ENCODE data around the gene ITGA5. TPM values are rescaled to one million over a fixed set of nuclear protein-coding genes. Genes with fewer than 3 reads are reported as not detected.

Gene ITGA5
- total RNA-seq (2014; rRNA removed; shearing (Covaris generic)) (23.7 and 24.2 TPM in 2 replicates), polyA plus RNA-seq (2016; fragmentation: Nextera tagmentation; extraction: Ambion mirVana) (5.9 and 7.3 TPM in 2 replicates)
- long read RNA-seq, partial matches to known transcripts: 0 of 1 reads
- long read RNA-seq, other reads (novel, unspliced or antisense): 1 of 1 reads

DNA sequence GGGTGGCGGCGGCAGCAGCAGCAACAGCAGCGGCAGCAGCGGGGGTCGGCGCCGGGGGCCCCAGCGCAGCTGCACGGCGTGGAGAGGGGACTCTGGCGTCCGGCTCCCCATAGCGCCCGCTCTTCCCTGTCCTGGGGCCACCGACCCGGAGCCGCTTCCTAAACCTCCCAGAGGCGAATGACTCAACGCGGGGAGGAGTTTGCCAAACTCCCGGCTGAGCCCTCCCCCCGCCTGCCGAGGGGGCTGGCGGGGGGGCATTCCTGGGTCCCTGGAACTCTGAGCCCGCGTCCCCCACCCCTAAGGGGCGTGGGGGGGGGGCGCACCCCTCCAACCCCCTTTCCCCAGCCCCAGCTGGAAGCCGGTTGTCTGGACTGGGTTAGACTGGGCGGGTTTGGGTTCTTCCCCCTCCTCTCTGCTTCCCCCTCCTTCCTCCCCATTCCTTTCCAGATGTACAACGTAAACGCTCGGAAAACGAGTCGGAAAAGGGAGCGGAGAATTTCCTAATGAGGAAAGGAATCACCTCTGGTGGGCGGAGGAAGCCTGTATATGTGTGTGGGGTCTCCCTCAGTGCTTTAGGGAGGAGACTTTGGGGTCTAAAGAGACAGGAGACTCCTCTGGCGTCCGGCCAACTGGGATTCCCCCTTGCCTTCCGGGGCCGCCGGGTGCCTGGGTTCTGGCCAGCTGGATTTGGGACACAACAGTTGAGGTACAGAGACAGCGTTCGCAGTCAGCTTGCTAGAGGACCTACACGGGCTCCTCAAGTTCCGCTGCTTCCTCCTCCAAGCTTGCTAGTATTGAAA, at the start of gene ITGA5:
Gene ITGA5, minus strand, starts transcription at position 179 of the 800 bp plus-strand sequence. Its CDS starts 68 bp downstream, at position 111.
- Histone ChIP-seq H3K9me2 (ENCODE audit: insufficient read depth) (no peaks in the 10 kb centered on the region), H3K4me1 (ENCODE audit: insufficient read depth) (peaks cover 32% of the 10 kb centered on the region), H3K4me3 (peak within 1 kb of the TSS; percentile 96), H2AFZ (peak within 1 kb of the TSS; percentile 100), H3K79me2 (replicated peaks; ENCODE audit: insufficient read depth) (peaks cover 11% of the 10 kb centered on the region), H3K27me3 (ENCODE audit: insufficient read depth) (peaks cover 51% of the 10 kb centered on the region), H3K4me2 (peak within 1 kb of the TSS; percentile 98), H3F3A (replicated peaks; ENCODE audit: low read depth) (no peaks in the 10 kb centered on the region), H4K20me1 (replicated peaks; ENCODE audit: insufficient read depth) (0 out of 2 replicates have a peak, but pooled peaks cover 4% of the 10 kb centered on the region), H3K36me3 (ENCODE audit: insufficient read depth) (no peaks in the 10 kb centered on the region), H3K27ac (ENCODE audit: low read depth) (no peak within 1 kb of the TSS)
- DNase-seq (ENCODE audit: low spot score): peak; percentile 73
- Mint-ChIP-seq H3K4me3 (peak within 1 kb of the TSS; percentile 89), H3K9me3 (no peaks in the 10 kb centered on the region), H3K27ac (no peak within 1 kb of the TSS), H3K4me1 (peaks cover 42% of the 10 kb centered on the region), H3K27me3 (ENCODE audit: insufficient read depth, low read depth, poor library complexity) (peaks cover 58% of the 10 kb centered on the region), H3K36me3 (ENCODE audit: low read depth) (no peaks in the 10 kb centered on the region)
- TF ChIP-seq POLR2AphosphoS5 (IDR thresholded peaks at IDR 0.05; ENCODE audit: low read depth) (peak; percentile 47; the same call in 1 of the 2 replicates), ZNF331 (CRISPR knock-in tag; IDR thresholded peaks at IDR 0.05; ENCODE audit: low read depth) (no peak)
- ATAC-seq: peak; percentile 70

DNA sequence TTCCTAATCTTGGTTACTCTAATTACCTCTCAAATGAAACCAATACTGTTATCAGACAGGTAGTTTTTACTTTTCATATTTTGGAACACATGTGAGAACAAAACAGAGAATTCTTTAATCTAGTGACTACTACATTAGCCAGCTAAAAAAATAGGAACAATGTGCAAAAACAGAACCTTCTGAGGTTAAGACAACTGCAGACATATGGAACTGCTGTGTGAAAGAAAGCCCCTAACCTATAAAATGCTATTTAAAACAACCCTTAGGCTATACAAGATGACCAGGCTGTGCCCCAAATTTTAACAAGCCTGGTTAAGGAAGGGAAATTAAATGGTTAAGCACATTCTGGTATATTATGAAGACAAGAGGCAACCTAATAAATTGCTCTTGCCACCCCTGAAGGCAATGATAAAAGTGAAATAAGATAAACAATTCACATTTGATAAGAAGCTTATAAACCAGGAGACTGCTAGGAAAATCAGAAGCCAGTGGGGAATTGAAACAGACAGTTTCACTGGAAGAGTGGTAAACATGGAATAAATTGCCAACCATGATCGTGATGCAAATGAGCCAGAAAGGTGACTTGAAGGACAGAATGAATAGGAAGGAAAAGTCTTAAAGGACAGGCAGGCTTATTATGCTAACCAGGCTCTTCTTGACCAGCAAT, 46.9 kb upstream of the ITGA5 start:
- Histone ChIP-seq H3K36me3 (ENCODE audit: insufficient read depth) (no peaks in the 10 kb centered on the region), H3F3A (replicated peaks; ENCODE audit: low read depth) (no peaks in the 10 kb centered on the region)
- TF ChIP-seq, protein P1, sequence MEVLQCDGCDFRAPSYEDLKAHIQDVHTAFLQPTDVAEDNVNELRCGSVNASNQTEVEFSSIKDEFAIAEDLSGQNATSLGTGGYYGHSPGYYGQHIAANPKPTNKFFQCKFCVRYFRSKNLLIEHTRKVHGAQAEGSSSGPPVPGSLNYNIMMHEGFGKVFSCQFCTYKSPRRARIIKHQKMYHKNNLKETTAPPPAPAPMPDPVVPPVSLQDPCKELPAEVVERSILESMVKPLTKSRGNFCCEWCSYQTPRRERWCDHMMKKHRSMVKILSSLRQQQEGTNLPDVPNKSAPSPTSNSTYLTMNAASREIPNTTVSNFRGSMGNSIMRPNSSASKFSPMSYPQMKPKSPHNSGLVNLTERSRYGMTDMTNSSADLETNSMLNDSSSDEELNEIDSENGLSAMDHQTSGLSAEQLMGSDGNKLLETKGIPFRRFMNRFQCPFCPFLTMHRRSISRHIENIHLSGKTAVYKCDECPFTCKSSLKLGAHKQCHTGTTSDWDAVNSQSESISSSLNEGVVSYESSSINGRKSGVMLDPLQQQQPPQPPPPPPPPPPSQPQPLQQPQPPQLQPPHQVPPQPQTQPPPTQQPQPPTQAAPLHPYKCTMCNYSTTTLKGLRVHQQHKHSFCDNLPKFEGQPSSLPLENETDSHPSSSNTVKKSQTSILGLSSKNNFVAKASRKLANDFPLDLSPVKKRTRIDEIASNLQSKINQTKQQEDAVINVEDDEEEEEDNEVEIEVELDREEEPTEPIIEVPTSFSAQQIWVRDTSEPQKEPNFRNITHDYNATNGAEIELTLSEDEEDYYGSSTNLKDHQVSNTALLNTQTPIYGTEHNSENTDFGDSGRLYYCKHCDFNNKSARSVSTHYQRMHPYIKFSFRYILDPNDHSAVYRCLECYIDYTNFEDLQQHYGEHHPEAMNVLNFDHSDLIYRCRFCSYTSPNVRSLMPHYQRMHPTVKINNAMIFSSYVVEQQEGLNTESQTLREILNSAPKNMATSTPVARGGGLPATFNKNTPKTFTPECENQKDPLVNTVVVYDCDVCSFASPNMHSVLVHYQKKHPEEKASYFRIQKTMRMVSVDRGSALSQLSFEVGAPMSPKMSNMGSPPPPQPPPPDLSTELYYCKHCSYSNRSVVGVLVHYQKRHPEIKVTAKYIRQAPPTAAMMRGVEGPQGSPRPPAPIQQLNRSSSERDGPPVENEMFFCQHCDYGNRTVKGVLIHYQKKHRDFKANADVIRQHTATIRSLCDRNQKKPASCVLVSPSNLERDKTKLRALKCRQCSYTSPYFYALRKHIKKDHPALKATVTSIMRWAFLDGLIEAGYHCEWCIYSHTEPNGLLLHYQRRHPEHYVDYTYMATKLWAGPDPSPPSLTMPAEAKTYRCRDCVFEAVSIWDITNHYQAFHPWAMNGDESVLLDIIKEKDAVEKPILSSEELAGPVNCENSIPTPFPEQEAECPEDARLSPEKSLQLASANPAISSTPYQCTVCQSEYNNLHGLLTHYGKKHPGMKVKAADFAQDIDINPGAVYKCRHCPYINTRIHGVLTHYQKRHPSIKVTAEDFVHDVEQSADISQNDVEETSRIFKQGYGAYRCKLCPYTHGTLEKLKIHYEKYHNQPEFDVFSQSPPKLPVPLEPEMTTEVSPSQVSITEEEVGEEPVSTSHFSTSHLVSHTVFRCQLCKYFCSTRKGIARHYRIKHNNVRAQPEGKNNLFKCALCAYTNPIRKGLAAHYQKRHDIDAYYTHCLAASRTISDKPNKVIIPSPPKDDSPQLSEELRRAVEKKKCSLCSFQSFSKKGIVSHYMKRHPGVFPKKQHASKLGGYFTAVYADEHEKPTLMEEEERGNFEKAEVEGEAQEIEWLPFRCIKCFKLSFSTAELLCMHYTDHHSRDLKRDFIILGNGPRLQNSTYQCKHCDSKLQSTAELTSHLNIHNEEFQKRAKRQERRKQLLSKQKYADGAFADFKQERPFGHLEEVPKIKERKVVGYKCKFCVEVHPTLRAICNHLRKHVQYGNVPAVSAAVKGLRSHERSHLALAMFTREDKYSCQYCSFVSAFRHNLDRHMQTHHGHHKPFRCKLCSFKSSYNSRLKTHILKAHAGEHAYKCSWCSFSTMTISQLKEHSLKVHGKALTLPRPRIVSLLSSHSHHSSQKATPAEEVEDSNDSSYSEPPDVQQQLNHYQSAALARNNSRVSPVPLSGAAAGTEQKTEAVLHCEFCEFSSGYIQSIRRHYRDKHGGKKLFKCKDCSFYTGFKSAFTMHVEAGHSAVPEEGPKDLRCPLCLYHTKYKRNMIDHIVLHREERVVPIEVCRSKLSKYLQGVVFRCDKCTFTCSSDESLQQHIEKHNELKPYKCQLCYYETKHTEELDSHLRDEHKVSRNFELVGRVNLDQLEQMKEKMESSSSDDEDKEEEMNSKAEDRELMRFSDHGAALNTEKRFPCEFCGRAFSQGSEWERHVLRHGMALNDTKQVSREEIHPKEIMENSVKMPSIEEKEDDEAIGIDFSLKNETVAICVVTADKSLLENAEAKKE (CRISPR knock-in tag; IDR thresholded peaks at IDR 0.05): no peak
- TF ChIP-seq POLR2AphosphoS5 (IDR thresholded peaks at IDR 0.05; ENCODE audit: low read depth) (no peak), STAT1 (IDR thresholded peaks at IDR 0.05; ENCODE audit: unreplicated experiment) (no peak), ZNF114 (CRISPR knock-in tag; IDR thresholded peaks at IDR 0.05) (no peak), EZH2phosphoT487 (IDR thresholded peaks at IDR 0.05; ENCODE audit: unreplicated experiment) (no peak), NANOG (IDR thresholded peaks at IDR 0.05; ENCODE audit: borderline replicate concordance) (no peak), EZH2 (IDR thresholded peaks at IDR 0.05; ENCODE audit: low read depth, unreplicated experiment) (no peak), CREB1 (CRISPR knock-in tag; IDR thresholded peaks at IDR 0.05; ENCODE audit: low read depth) (no peak), JUNB (IDR thresholded peaks at IDR 0.05; ENCODE audit: unreplicated experiment) (no peak)
- TF ChIP-seq, protein P2, sequence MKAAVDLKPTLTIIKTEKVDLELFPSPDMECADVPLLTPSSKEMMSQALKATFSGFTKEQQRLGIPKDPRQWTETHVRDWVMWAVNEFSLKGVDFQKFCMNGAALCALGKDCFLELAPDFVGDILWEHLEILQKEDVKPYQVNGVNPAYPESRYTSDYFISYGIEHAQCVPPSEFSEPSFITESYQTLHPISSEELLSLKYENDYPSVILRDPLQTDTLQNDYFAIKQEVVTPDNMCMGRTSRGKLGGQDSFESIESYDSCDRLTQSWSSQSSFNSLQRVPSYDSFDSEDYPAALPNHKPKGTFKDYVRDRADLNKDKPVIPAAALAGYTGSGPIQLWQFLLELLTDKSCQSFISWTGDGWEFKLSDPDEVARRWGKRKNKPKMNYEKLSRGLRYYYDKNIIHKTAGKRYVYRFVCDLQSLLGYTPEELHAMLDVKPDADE (IDR thresholded peaks at IDR 0.05): no peak

More for the DNA sequence above, 46.9 kb upstream of the ITGA5 start:
- H3K79me2 ChIP-seq (replicated peaks; ENCODE audit: insufficient read depth): no peaks in the 10 kb centered on the region
- no peaks in the 10 kb centered on the region for H3K9me3 Mint-ChIP-seq
- ATAC-seq (no peak), DNase-seq (ENCODE audit: low spot score) (no peak)
- H3K9me2 ChIP-seq (ENCODE audit: insufficient read depth): no peaks in the 10 kb centered on the region
- H3K4me2 ChIP-seq: no peak overlapping the region
- peaks cover 8% of the 10 kb centered on the region for H3K4me1 Mint-ChIP-seq
- H3K36me3 Mint-ChIP-seq (ENCODE audit: low read depth): no peaks in the 10 kb centered on the region
- no peak overlapping the region for H3K4me3 ChIP-seq
- no peak overlapping the region for H3K27ac Mint-ChIP-seq
- no peaks in the 10 kb centered on the region for H4K20me1 ChIP-seq (replicated peaks; ENCODE audit: insufficient read depth)
- H3K27me3 ChIP-seq (ENCODE audit: insufficient read depth): peaks cover 43% of the 10 kb centered on the region
- H3K27ac ChIP-seq (ENCODE audit: low read depth): no peak overlapping the region
- H3K4me3 Mint-ChIP-seq: no peak overlapping the region
- H3K27me3 Mint-ChIP-seq (ENCODE audit: insufficient read depth, low read depth, poor library complexity): peaks cover 2% of the 10 kb centered on the region
- no peak overlapping the region for H2AFZ ChIP-seq
- H3K4me1 ChIP-seq (ENCODE audit: insufficient read depth): peaks cover 12% of the 10 kb centered on the region
